Activated CD4-positive, alpha-beta T cell treated with anti-CD3 and anti-CD28 coated beads, Interleukin-2, amount 50 U/mL, for 4 hours (primary cell): Measurements from ENCODE around the gene ZNF276.
"Not testable (repeated sequence)": the region's sequence is repeated elsewhere in the genome, so short reads cannot be mapped to it uniquely, and the experiment has no call there.

Experiments
- DNase-seq, 2 experiments: peaks; one replicate each; pipeline ENCODE4 v3.0.0-alpha.2; 2020

ZNF276 gene

GRCh38 chr16:89695875-89696669 is 25.3 kb upstream of the ZNF276 start:
- no peak for DNase-seq

DNA sequence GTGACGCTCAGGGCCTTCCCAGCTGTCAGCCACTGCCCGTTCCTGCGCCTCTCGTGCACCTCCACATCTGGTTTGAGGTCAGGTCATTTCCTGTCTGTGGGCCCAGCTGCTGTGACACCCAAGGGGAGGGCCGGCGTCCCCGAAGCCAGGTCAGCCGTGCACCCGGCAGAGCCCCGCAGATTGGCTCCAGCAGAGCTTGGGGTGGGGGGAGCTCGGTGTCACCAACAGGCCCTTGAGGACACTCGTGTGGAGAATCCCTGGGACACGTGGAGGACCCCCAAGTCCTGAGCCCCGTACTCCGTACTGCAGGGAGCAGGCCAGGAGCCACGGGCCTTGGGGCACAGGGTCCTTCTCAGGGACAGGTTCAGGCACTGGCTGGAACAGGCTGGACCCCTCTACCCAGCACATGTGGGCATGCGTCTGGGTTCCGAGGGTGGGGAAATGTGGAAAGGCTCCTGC is 24.6 kb upstream of the ZNF276 start:
- no peak for DNase-seq

GRCh38 chr16:89697161-89697615 is 24.1 kb upstream of the ZNF276 start:
- no peak for DNase-seq

- DNase-seq, result no peak
These were observed 23.6 kb upstream of the ZNF276 start for GRCh38 chr16:89697616-89698331.

DNA sequence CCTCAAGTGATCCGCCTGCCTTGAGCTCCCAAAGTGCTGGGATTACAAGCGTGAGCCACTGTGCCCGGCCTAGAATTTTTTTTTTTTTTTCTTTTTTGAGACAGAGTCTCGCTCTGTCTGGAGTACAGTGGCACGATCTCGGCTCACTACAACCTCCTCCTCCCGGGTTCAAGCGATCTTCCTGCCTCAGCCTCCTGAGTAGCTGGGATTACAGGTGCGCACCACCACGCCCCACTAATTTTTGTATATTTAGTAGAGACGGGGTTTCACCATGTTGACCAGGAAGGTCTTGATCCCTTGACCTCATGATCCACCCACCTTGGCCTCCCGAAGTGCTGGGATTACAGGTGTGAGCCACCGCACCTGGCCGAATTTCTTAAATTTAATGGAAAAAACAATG is 22.6 kb upstream of the ZNF276 start:
- DNase-seq, result not testable (repeated sequence)

DNA sequence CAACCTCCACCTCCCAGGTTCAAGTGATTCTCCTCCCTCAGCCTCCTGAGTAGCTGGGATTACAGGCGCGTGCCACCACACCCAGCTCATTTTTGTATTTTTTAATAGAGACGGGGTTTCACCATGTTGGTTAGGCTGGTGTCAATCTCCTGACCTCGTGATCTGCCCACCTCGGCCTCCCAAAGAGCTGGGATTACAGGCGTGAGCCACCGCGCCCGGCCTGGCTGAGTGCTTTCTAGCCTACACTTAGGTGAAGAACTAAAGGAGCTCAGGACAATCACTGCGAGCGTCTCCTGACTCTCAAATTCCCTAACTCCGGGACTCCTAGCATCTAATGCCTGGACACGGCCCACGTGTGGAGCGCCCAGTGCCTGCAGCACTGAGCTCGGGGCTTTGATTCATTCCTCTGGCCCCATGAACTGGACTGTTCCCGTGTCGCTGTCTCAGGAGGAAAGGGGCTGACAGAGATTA is 21.7 kb upstream of the ZNF276 start:
- not testable (repeated sequence) for DNase-seq

- peak; percentile 97 for DNase-seq
These were observed 21.2 kb upstream of the ZNF276 start for GRCh38 chr16:89700100-89700648.

DNA sequence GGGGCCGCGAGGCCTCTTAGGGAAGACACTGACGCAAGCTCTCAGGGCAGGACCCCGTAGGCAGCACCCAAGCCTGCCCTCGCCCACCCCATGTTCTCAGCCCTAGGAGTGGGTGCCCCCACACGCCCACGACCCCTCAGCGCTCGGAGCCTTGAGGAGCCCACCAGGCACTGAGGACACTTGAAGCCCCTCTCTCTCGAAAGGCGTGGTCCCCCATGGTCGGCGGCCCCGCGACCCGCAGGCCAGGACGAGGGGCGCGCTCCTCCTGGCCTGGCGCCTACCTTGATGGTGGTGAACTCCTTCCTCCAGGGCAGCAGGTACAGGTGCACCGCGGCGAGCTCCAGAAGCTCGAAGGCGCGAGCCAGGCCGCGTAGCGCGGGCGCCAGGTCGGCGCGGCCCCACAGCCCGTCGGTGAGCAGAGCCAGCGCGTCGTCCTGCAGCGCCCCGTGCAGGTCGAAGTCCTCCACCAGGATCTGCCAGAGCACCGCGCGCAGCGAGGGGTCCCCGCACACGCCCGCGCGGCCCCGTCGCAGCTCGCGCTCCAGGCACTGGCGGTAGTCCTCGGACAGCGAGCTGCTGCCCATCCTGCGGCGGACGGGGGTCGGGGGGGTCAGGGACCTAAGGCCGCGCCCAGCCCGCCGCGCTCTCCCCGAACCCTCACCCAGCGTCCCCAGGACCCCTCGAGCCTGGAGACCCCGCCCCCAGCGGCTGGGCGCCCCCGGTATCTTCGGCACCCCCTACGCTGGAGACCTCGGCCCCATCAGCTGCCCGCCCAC is 20.5 kb upstream of the ZNF276 start:
- DNase-seq, result peak in 1 of 2 experiments; percentile 33

DNA sequence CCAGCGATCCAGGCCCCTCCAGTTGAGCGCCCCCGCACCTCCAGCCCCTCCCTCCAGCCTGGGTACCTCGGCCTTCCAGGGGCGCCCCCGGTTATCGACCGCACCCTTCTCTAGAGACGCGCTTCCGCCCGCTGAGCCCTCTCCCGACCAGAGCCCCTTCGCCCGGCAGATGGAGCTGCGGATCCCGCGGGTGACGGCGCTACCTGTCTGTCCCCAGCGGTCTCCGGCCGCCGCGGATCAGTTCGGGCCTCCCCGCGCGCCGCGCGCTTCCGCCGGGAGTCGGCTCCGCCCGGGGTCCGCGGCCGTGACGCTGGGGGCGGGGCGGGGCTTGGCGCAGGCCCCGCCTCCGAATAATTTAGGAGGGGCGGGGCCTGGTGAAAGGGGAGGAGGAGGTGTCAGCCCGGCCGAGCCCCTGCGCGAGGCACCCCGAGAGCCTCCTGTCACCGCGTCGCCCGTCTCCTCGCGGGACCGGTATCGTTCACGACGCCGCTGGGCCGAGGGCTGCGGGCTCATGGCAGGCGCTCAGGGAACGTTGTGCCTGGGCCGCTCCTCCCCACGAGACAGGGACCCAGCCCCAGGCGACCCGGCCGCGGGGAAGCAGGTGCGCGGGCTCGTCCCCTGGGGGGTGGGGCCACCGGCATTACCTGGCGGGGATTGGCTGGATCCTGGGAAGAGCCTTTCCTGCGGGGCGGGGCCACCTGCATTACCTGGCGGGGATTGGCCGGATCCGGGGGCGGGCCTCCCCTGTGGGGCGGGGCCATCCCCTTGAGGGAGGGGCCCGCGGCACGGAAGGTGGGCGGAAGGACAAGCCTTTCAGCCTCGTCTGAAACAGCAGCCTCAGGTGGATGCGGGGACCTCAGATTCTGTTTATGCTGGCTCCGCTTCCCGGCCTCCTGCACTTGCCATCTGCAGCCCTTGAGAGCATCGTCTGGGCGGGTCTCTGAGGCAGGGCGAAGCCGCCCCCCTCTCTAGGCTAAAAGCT is 19.6 kb upstream of the ZNF276 start, which contains the start of gene SPATA2L:
SPATA2L (minus strand) TSS at position 281 of the 982 bp plus-strand sequence. CDS start 473 bp downstream, outside the sequence.
- DNase-seq, result peak; percentile 97

DNA sequence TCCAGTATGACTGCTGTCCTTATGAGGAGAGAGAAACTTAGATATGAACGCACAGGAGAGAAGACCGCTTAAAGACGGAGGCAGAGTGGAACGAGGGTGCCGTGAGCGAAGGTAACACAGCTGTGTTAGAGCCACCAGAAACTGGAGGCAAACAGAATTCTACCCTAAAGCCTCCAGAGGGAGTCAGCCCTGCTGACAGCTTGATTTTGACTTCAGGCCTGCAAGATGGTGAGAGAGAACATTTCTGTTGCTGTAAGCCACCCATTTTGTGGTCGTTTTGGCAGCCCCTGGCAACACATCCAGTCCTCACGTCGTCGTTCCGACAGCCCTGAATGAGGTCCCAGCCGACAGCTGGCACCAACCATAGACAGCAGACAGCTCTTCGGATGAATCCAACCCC is 17.1 kb upstream of the ZNF276 start:
- DNase-seq, result no peak

GRCh38 chr16:89705006-89705405 is 16.3 kb upstream of the ZNF276 start:
- DNase-seq, result no peak

- no peak for DNase-seq
These were observed 14.6 kb upstream of the ZNF276 start for GRCh38 chr16:89706518-89707260.

DNA sequence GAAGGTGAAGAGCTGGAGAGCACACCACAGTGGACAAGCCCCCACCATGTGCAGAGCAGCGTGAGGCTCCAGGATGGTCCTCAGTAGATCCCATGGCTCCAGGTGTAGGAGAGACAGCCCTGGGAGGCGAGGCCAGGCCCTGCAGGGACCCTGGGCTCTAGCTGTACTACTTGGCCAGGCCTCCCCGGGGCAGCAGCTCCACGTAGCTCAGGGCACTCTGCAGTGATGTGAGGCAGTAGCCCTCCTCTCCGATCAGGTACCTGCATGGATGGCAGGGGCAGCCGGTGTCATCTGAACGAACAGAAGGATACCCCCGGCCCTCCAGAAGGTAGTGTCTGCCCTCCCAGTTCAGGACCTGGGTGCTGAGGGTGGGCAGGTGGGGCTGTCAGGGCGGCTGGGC is 13.6 kb upstream of the ZNF276 start:
- DNase-seq, result no peak

DNA sequence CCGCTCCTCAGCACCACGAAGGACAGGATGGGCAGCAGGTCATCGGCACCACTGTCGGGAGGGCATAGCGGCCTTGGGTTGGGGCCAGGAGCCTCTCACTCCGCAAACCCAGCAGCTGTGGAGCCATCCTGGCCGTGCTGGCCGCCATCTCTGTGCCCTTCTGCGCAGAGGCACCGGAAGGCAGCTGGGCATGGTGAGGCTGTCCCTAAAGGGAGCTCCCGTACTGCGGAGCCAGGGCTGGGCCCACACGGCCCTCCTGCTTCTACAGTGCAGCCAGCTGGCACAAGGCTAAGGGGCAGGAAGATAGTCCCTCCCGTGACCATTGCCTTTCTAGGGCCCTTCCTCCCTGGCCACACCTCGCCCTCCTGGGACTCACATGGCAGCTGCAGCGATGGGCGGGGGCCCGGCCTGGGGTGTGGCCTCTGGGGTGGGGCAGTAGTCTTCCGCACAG is 12.8 kb upstream of the ZNF276 start:
- DNase-seq, result no peak

DNA sequence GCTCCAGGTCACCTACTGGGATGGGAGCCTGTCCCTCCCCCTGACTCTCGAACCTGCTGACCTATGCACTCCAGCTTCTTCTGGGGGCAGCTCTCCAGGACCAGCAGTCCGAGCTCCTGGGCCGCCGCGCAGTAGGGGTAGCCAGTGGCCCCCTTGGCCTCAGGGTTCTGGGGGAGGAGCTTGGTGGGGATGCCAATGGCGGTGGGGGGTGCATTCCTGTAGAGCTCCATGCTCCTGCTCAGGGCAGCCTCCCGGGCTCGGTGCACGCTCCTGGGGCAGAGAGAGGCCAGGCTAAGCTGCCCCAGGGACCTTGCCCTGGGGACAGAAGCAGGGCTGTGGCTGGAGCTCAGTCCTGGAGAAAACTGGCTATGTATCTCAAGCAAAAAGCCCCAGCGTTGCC is 12.2 kb upstream of the ZNF276 start:
- DNase-seq, result no peak

- no peak for DNase-seq
These were observed 11.5 kb upstream of the ZNF276 start for GRCh38 chr16:89709716-89710432.

GRCh38 chr16:89710709-89711564 is 10.4 kb upstream of the ZNF276 start:
- DNase-seq, result no peak

GRCh38 chr16:89711601-89712273 is 9.6 kb upstream of the ZNF276 start:
- DNase-seq, result peak; percentile 79
